Neural progenitor cell (in vitro differentiated cells): ENCODE results near the gene PRR22.

Experiments
- CTCF ChIP-seq: fragments of 200-600 bp; sonication (generic); IDR thresholded peaks from 2 replicates; pipeline ENCODE4 v1.5.1; 2017; ENCODE audit warnings: antibody characterized with exemption, mild to moderate bottlenecking
- EZH2 ChIP-seq: fragments of 200-600 bp; sonication (generic); IDR thresholded peaks from 2 replicates; pipeline ENCODE4 v1.6.1; 2017; ENCODE audit warnings: antibody characterized with exemption, mild to moderate bottlenecking, moderate library complexity
- EZH2phosphoT487 ChIP-seq: fragments of 200-600 bp; sonication (generic); IDR thresholded peaks from 2 replicates; pipeline ENCODE4 v1.6.1; 2017; ENCODE audit warnings: antibody characterized with exemption

- TF ChIP-seq EZH2phosphoT487 (no peak), CTCF (no peak), EZH2 (no peak)
These were observed 46.6 kb upstream of the PRR22 start for GRCh38 chr19:5831159-5831558.
